SK-N-MC (cell line): ENCODE data around the gene SLCO3A1.

Experiments used
- DNase-seq: peaks from one replicate; pipeline ENCODE4 v3.0.0-alpha.2; 2011; ENCODE audit warnings: low read depth, low spot score
- H3K27ac ChIP-seq: fragments of 200-600 bp; sonication (generic); 2 replicates; pipeline ENCODE4 v1.5.1; 2016; ENCODE audit warnings: mixed run types
- H3K36me3 ChIP-seq: fragments of 200-600 bp; sonication (generic); 2 replicates; pipeline ENCODE4 v1.6.1; 2017; ENCODE audit warnings: antibody characterized with exemption, low read length, mixed read lengths; ENCODE audit not compliant: insufficient read depth
- H3K4me3 ChIP-seq: fragments of 200-600 bp; sonication (generic); 2 replicates; pipeline ENCODE4 v1.5.1; 2016
- H3K9ac ChIP-seq: fragments of 200-600 bp; sonication (generic); 2 replicates; pipeline ENCODE4 v1.8.0; 2017; ENCODE audit warnings: mixed run types, mixed read lengths; ENCODE audit not compliant: insufficient read length
- H3K9me3 ChIP-seq: fragments of 200-600 bp; sonication (generic); 2 replicates; pipeline ENCODE4 v1.6.1; 2017; ENCODE audit warnings: low read depth, mild to moderate bottlenecking, antibody characterized with exemption, low read length, moderate library complexity, mixed read lengths
- EZH2 ChIP-seq: fragments of 200-600 bp; sonication (generic); IDR thresholded peaks from one replicate; pipeline ENCODE4 v1.6.1; 2017; ENCODE audit warnings: antibody characterized with exemption
- FOXP2 ChIP-seq: optimal IDR thresholded peaks from 2 replicates; pipeline ENCODE3; 2011; ENCODE audit warnings: mild to moderate bottlenecking, moderate library complexity; ENCODE audit not compliant: insufficient read depth; ENCODE audit errors: extremely low read length, control extremely low read depth
- POLR2AphosphoS5 ChIP-seq: IDR thresholded peaks from 2 replicates; pipeline ENCODE4 v1.6.1; 2012; ENCODE audit warnings: mild to moderate bottlenecking, low read depth, low read length, borderline replicate concordance

SLCO3A1 gene

GRCh38 chr15:92020207-92020606, 166.7 kb downstream of the SLCO3A1 start:
- Histone ChIP-seq H3K36me3 (no peaks in the 10 kb centered on the region), H3K9me3 (no peaks in the 10 kb centered on the region), H3K27ac (no peak overlapping the region), H3K4me3 (no peak overlapping the region), H3K9ac (no peak overlapping the region)
- TF ChIP-seq POLR2AphosphoS5 (no peak), EZH2 (no peak), FOXP2 (no peak)
- DNase-seq: no peak

GRCh38 chr15:92020804-92021203, 167.3 kb downstream of the SLCO3A1 start:
- Histone ChIP-seq H3K9ac (no peak overlapping the region), H3K9me3 (no peaks in the 10 kb centered on the region), H3K36me3 (no peaks in the 10 kb centered on the region), H3K27ac (no peak overlapping the region), H3K4me3 (no peak overlapping the region)
- no peak for TF ChIP-seq EZH2
- TF ChIP-seq POLR2AphosphoS5: no peak
- TF ChIP-seq FOXP2: no peak
- no peak for DNase-seq

GRCh38 chr15:92021792-92022191, 168.3 kb downstream of the SLCO3A1 start:
- no peak for TF ChIP-seq FOXP2
- no peak for TF ChIP-seq POLR2AphosphoS5
- no peak for TF ChIP-seq EZH2
- Histone ChIP-seq H3K9me3 (no peaks in the 10 kb centered on the region), H3K27ac (no peak overlapping the region), H3K4me3 (no peak overlapping the region), H3K9ac (no peak overlapping the region), H3K36me3 (no peaks in the 10 kb centered on the region)
- no peak for DNase-seq

DNA sequence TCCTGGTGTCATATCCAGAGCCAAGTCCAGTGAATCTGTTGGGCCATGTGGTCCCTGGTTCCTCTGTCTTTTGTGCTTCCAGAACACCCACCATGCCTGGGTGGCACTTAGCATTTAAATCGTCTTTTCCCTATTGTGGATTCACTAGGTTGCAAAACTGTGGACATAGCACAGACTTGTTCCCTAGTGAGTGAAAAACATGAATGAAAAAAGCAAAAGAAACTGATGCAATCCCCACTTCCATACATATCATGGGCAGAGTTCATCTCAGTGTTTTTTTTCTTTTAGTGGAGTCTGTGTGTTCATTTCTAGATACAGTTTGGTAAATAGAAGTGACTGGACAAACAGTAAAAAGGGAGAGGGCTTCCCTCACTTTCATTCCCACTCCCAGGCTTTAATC, 170.5 kb downstream of the SLCO3A1 start:
- no peak for DNase-seq
- Histone ChIP-seq H3K9me3 (no peaks in the 10 kb centered on the region), H3K27ac (no peak overlapping the region), H3K4me3 (no peak overlapping the region), H3K36me3 (no peaks in the 10 kb centered on the region), H3K9ac (no peak overlapping the region)
- no peak for TF ChIP-seq FOXP2
- no peak for TF ChIP-seq POLR2AphosphoS5
- TF ChIP-seq EZH2: no peak

- TF ChIP-seq FOXP2: no peak
- TF ChIP-seq EZH2: no peak
Observed at GRCh38 chr15:92025706-92026270, 172.3 kb downstream of the SLCO3A1 start.

GRCh38 chr15:92028389-92028724, 174.8 kb downstream of the SLCO3A1 start:
- no peak overlapping the region for H3K4me3 ChIP-seq
- H3K9me3 ChIP-seq: no peaks in the 10 kb centered on the region
- TF ChIP-seq EZH2 (no peak), POLR2AphosphoS5 (no peak), FOXP2 (no peak)

More at GRCh38 chr15:92025706-92026270, 172.3 kb downstream of the SLCO3A1 start:
- Histone ChIP-seq H3K36me3 (no peaks in the 10 kb centered on the region), H3K4me3 (no peak overlapping the region), H3K27ac (no peak overlapping the region), H3K9ac (no peak overlapping the region), H3K9me3 (no peaks in the 10 kb centered on the region)
- no peak for DNase-seq

DNA sequence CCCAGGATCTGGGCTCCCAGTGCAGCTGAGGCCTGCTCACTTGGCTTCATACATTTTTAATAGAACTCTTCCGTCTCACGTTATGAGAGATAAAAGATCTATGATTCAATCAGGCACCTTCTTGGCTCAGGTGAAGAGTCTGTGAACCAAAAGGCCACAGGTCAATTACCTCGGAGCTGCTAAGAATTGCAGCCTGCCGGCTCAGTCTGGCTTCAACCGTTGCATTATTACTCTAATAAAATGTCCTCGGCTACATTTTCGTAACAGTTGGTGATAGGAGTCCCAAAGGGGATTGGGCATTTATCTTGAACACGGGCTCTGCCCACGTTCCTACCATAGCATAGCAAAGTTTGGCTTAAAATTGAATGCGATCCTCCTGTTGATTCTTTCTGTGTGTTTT, 176.3 kb downstream of the SLCO3A1 start:
- no peak for DNase-seq
- H3K9ac ChIP-seq: no peak overlapping the region
- H3K9me3 ChIP-seq: no peaks in the 10 kb centered on the region
- no peak overlapping the region for H3K27ac ChIP-seq
- no peaks in the 10 kb centered on the region for H3K36me3 ChIP-seq
- TF ChIP-seq FOXP2: no peak
- no peak overlapping the region for H3K4me3 ChIP-seq

More at GRCh38 chr15:92028389-92028724, 174.8 kb downstream of the SLCO3A1 start:
- no peak for DNase-seq
- no peak overlapping the region for H3K27ac ChIP-seq
- no peak overlapping the region for H3K9ac ChIP-seq
- no peaks in the 10 kb centered on the region for H3K36me3 ChIP-seq

DNA sequence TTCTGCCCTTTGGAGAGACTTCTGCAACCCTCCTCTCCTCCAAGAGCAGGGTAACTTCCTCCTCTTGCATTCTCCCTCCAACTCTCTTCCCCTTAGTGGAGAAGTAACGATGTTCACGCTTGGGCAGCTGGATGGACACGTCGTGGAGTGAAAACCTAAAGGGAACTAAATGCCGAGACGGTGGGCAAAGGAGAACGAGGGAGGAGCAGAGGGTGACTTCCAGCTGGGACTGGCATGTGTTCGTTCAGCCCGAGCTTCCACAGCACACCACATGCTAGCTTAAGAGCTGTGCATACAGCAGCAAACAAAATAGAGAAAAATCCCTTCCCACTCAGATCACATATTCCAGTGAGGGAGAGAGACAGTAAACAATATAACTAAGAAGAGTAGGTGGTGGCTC, 179.8 kb downstream of the SLCO3A1 start:
- TF ChIP-seq EZH2 (no peak), POLR2AphosphoS5 (no peak), FOXP2 (no peak)
- no peak for DNase-seq
- Histone ChIP-seq H3K4me3 (no peak overlapping the region), H3K9ac (no peak overlapping the region), H3K9me3 (no peaks in the 10 kb centered on the region), H3K36me3 (no peaks in the 10 kb centered on the region), H3K27ac (no peak overlapping the region)

DNA sequence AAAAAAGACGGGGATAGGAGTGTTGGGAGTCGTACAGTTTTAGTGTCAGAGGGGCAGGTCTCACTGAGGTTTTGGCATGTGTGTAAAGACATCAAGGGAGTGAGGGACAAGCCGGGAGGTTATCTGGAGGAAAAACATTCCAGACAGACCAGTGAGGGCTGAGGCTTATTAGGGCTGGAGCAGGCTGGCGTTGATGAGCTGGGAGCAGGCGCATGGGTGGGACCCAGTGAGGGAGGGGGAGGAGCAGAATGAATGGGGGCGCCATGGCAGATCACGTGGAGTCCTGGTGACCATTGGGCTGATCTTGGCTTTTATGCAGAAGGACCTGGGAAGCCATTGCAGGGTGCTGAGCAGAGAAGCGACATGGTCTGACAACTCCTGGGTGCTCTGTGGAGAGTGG, 180.2 kb downstream of the SLCO3A1 start:
- Histone ChIP-seq H3K4me3 (no peak overlapping the region), H3K9me3 (no peaks in the 10 kb centered on the region; the same call in 1 of the 2 replicates), H3K9ac (no peak overlapping the region), H3K27ac (no peak overlapping the region), H3K36me3 (no peaks in the 10 kb centered on the region)
- TF ChIP-seq FOXP2 (no peak), EZH2 (no peak)
- no peak for DNase-seq
